SK-N-SH treated with all-trans-retinoic acid at 6 μM for 48 hours (cell line): ENCODE data around the gene PLB1.
A peak's percentile ranks its signal among the peaks of the same experiment; 100 is the strongest.

Experiments used
- ATAC-seq: fragments of 200-7000 bp; cut with Tn5 transposase; 3 replicates; pipeline ENCODE4 v1.9.1; 2020; ENCODE audit warnings: mild to moderate bottlenecking, moderate library complexity
- ARNTL ChIP-seq: fragments of 450-650 bp; formaldehyde crosslinking; IDR thresholded peaks from 2 replicates; pipeline ENCODE4 v1.5.0; 2020; ENCODE audit warnings: low read depth, mild to moderate bottlenecking, moderate library complexity, borderline replicate concordance
- BACH2 ChIP-seq: fragments of 250-450 bp; sonication (Bioruptor Pico); IDR thresholded peaks from 2 replicates; pipeline ENCODE4 v1.9.0; 2021; ENCODE audit warnings: mild to moderate bottlenecking, borderline replicate concordance
- CSDC2 ChIP-seq: fragments of 250-450 bp; sonication (Bioruptor Pico); IDR thresholded peaks from 2 replicates; pipeline ENCODE4 v1.5.0; 2020; ENCODE audit warnings: mild to moderate bottlenecking, moderate library complexity
- ESRRG ChIP-seq: fragments of 250-450 bp; sonication (Bioruptor Pico); IDR thresholded peaks from 2 replicates; pipeline ENCODE4 v1.6.1; 2021; ENCODE audit warnings: mild to moderate bottlenecking
- GLIS3 ChIP-seq: fragments of 250-450 bp; sonication (Bioruptor Pico); IDR thresholded peaks from 2 replicates; pipeline ENCODE4 v1.5.0; 2020; ENCODE audit warnings: mild to moderate bottlenecking, moderate library complexity
- ISL1 ChIP-seq: fragments of 250-450 bp; sonication (Bioruptor Pico); IDR thresholded peaks from 2 replicates; pipeline ENCODE4 v2.1.2; 2022; ENCODE audit warnings: mild to moderate bottlenecking, moderate library complexity
- OSR1 ChIP-seq: fragments of 250-450 bp; sonication (Bioruptor Pico); IDR thresholded peaks from 2 replicates; pipeline ENCODE4 v1.8.0; 2022; ENCODE audit warnings: moderate library complexity, mild to moderate bottlenecking, inconsistent platforms
- RARB ChIP-seq: fragments of 250-450 bp; sonication (Bioruptor Pico); IDR thresholded peaks from 2 replicates; pipeline ENCODE4 v1.8.0; 2021; ENCODE audit warnings: mild to moderate bottlenecking, moderate library complexity
- SNAI2 ChIP-seq: fragments of 250-450 bp; sonication (Bioruptor Pico); IDR thresholded peaks from 2 replicates; pipeline ENCODE4 v1.5.0; 2020; ENCODE audit warnings: mild to moderate bottlenecking, moderate library complexity
- TCF4 ChIP-seq: fragments of 250-450 bp; sonication (Bioruptor Pico); IDR thresholded peaks from 2 replicates; pipeline ENCODE4 v1.8.0; 2021; ENCODE audit warnings: mild to moderate bottlenecking, moderate library complexity, borderline replicate concordance
- TOX ChIP-seq: fragments of 250-450 bp; sonication (Bioruptor Pico); IDR thresholded peaks from 2 replicates; pipeline ENCODE4 v1.8.0; 2021; ENCODE audit warnings: mild to moderate bottlenecking, moderate library complexity, borderline replicate concordance
- ZC3H10 ChIP-seq: fragments of 250-450 bp; sonication (Bioruptor Pico); IDR thresholded peaks from 2 replicates; pipeline ENCODE4 v1.5.1; 2021; ENCODE audit warnings: mild to moderate bottlenecking, moderate library complexity
- ZFP3 ChIP-seq: fragments of 250-450 bp; sonication (Bioruptor Pico); IDR thresholded peaks from 2 replicates; pipeline ENCODE4 v1.5.0; 2020; ENCODE audit warnings: mild to moderate bottlenecking, moderate library complexity
- ZFP30 ChIP-seq: fragments of 450-650 bp; formaldehyde crosslinking; IDR thresholded peaks from 2 replicates; pipeline ENCODE4 v1.5.0; 2022; ENCODE audit warnings: mild to moderate bottlenecking, moderate library complexity
- ZNF565 ChIP-seq: fragments of 450-650 bp; formaldehyde crosslinking; conservative IDR thresholded peaks from 2 replicates; pipeline ENCODE4 v1.5.0; 2020; ENCODE audit warnings: low read depth, mild to moderate bottlenecking, moderate library complexity
- ZNF70 ChIP-seq: fragments of 450-650 bp; formaldehyde crosslinking; IDR thresholded peaks from 2 replicates; pipeline ENCODE4 v1.5.0; 2020; ENCODE audit warnings: mild to moderate bottlenecking, moderate library complexity
- ZNF8 ChIP-seq: fragments of 450-650 bp; formaldehyde crosslinking; IDR thresholded peaks from 2 replicates; pipeline ENCODE4 v1.5.0; 2020; ENCODE audit warnings: mild to moderate bottlenecking, moderate library complexity
- TF ChIP-seq, protein P1 (sequence below): fragments of 250-450 bp; sonication (Bioruptor Pico); IDR thresholded peaks from 2 replicates; pipeline ENCODE4 v1.5.1; 2021; ENCODE audit warnings: mild to moderate bottlenecking, moderate library complexity
- TF ChIP-seq, protein P2 (sequence below): fragments of 250-450 bp; sonication (Bioruptor Pico); IDR thresholded peaks from 2 replicates; pipeline ENCODE4 v1.5.1; 2020; ENCODE audit warnings: low read depth, mild to moderate bottlenecking, moderate library complexity
- TF ChIP-seq, protein P3 (sequence below): fragments of 250-450 bp; sonication (Bioruptor Pico); IDR thresholded peaks from 2 replicates; pipeline ENCODE4 v1.8.0; 2020; ENCODE audit warnings: mild to moderate bottlenecking, moderate library complexity, borderline replicate concordance
- TF ChIP-seq, protein P4 (sequence below): fragments of 250-450 bp; sonication (Bioruptor Pico); IDR thresholded peaks from 2 replicates; pipeline ENCODE4 v1.8.0; 2021; ENCODE audit warnings: low read depth, mild to moderate bottlenecking, moderate library complexity, borderline replicate concordance
- TF ChIP-seq, protein P5 (sequence below): fragments of 250-450 bp; sonication (Bioruptor Pico); IDR thresholded peaks from 2 replicates; pipeline ENCODE4 v1.5.0; 2020; ENCODE audit warnings: mild to moderate bottlenecking, moderate library complexity

PLB1 gene

DNA sequence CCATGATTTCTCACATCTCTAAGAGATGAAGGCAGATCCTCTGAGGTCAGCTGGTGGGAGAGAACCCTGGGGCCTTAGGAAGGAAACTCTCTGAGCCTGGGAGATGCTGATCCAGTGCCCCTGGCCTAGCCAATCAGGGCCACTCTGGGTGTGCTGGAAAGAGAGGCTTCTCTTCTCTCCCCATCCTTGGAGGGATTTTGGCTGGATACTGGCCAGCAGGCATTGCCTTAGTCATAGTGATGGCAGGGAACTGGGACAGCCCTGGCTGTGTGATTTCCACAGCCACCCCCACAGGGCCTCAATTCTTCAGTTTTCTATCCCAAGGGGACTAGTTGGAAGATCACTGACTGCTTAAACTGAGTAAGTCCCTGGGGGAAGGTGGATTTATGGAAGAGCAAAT is 26.6 kb upstream of the PLB1 start:
- no peak for TF ChIP-seq ZNF8
- no peak for TF ChIP-seq ZC3H10 (CRISPR knock-in tag)
- TF ChIP-seq, protein P1, sequence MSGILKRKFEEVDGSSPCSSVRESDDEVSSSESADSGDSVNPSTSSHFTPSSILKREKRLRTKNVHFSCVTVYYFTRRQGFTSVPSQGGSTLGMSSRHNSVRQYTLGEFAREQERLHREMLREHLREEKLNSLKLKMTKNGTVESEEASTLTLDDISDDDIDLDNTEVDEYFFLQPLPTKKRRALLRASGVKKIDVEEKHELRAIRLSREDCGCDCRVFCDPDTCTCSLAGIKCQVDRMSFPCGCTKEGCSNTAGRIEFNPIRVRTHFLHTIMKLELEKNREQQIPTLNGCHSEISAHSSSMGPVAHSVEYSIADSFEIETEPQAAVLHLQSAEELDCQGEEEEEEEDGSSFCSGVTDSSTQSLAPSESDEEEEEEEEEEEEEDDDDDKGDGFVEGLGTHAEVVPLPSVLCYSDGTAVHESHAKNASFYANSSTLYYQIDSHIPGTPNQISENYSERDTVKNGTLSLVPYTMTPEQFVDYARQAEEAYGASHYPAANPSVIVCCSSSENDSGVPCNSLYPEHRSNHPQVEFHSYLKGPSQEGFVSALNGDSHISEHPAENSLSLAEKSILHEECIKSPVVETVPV (CRISPR knock-in tag) = no peak
- no peak for TF ChIP-seq ZFP3
- TF ChIP-seq, protein P2, sequence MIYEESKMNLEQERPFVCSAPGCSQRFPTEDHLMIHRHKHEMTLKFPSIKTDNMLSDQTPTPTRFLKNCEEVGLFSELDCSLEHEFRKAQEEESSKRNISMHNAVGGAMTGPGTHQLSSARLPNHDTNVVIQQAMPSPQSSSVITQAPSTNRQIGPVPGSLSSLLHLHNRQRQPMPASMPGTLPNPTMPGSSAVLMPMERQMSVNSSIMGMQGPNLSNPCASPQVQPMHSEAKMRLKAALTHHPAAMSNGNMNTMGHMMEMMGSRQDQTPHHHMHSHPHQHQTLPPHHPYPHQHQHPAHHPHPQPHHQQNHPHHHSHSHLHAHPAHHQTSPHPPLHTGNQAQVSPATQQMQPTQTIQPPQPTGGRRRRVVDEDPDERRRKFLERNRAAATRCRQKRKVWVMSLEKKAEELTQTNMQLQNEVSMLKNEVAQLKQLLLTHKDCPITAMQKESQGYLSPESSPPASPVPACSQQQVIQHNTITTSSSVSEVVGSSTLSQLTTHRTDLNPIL (CRISPR knock-in tag) = no peak
- no peak for TF ChIP-seq OSR1
- TF ChIP-seq TOX (CRISPR knock-in tag) = no peak
- TF ChIP-seq ZNF70 (CRISPR knock-in tag) = no peak
- TF ChIP-seq ZNF565 (CRISPR knock-in tag) = no peak
- TF ChIP-seq, protein P3, sequence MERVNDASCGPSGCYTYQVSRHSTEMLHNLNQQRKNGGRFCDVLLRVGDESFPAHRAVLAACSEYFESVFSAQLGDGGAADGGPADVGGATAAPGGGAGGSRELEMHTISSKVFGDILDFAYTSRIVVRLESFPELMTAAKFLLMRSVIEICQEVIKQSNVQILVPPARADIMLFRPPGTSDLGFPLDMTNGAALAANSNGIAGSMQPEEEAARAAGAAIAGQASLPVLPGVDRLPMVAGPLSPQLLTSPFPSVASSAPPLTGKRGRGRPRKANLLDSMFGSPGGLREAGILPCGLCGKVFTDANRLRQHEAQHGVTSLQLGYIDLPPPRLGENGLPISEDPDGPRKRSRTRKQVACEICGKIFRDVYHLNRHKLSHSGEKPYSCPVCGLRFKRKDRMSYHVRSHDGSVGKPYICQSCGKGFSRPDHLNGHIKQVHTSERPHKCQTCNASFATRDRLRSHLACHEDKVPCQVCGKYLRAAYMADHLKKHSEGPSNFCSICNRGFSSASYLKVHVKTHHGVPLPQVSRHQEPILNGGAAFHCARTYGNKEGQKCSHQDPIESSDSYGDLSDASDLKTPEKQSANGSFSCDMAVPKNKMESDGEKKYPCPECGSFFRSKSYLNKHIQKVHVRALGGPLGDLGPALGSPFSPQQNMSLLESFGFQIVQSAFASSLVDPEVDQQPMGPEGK (CRISPR knock-in tag) = no peak
- no peak for TF ChIP-seq BACH2
- no peak for TF ChIP-seq GLIS3
- TF ChIP-seq ISL1 (CRISPR knock-in tag) = no peak
- no peak for TF ChIP-seq ESRRG (CRISPR knock-in tag)
- TF ChIP-seq, protein P4, sequence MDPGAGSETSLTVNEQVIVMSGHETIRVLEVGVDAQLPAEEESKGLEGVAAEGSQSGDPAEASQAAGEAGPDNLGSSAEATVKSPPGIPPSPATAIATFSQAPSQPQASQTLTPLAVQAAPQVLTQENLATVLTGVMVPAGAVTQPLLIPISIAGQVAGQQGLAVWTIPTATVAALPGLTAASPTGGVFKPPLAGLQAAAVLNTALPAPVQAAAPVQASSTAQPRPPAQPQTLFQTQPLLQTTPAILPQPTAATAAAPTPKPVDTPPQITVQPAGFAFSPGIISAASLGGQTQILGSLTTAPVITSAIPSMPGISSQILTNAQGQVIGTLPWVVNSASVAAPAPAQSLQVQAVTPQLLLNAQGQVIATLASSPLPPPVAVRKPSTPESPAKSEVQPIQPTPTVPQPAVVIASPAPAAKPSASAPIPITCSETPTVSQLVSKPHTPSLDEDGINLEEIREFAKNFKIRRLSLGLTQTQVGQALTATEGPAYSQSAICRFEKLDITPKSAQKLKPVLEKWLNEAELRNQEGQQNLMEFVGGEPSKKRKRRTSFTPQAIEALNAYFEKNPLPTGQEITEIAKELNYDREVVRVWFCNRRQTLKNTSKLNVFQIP (CRISPR knock-in tag) = no peak
- TF ChIP-seq CSDC2 = no peak
- no peak for TF ChIP-seq RARB
- TF ChIP-seq, protein P5, sequence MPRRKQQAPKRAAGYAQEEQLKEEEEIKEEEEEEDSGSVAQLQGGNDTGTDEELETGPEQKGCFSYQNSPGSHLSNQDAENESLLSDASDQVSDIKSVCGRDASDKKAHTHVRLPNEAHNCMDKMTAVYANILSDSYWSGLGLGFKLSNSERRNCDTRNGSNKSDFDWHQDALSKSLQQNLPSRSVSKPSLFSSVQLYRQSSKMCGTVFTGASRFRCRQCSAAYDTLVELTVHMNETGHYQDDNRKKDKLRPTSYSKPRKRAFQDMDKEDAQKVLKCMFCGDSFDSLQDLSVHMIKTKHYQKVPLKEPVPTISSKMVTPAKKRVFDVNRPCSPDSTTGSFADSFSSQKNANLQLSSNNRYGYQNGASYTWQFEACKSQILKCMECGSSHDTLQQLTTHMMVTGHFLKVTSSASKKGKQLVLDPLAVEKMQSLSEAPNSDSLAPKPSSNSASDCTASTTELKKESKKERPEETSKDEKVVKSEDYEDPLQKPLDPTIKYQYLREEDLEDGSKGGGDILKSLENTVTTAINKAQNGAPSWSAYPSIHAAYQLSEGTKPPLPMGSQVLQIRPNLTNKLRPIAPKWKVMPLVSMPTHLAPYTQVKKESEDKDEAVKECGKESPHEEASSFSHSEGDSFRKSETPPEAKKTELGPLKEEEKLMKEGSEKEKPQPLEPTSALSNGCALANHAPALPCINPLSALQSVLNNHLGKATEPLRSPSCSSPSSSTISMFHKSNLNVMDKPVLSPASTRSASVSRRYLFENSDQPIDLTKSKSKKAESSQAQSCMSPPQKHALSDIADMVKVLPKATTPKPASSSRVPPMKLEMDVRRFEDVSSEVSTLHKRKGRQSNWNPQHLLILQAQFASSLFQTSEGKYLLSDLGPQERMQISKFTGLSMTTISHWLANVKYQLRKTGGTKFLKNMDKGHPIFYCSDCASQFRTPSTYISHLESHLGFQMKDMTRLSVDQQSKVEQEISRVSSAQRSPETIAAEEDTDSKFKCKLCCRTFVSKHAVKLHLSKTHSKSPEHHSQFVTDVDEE (CRISPR knock-in tag) = no peak
- no peak for TF ChIP-seq ZFP30 (CRISPR knock-in tag)
- no peak for TF ChIP-seq TCF4 (CRISPR knock-in tag)
- TF ChIP-seq, all 23 proteins: peak for 0
- ATAC-seq = peak; percentile 41; the same call in 2 of the 3 replicates

DNA sequence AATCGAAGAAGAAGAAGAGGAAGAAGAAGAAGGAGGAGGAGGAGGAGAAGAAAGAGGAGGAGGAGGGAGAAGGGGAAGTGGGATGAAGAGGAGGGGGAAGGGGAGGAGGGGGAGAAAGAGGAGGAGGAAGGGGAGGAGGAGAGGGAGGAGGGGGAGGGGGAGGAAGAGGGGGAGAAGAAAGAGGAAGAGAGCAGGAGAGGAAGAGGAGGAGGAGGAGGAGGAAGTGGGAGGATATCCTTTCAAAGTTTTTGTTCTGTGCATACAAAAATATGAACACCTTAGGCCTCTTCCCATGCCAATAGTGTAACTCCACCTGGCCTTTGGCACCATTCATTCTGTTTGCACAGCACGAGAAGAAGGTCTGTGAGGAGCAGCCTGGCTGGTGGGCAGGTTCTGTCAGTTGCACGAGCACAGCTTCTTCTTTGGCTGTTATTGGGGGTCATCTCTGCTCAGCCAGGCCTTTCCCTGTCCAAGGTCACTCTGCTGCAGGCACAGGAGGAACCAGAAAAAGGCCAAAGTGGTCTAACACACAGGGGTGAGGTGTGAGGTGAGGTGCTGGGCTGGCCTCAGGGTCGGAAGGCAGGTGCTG is 25.8 kb upstream of the PLB1 start:
- TF ChIP-seq CSDC2 (no peak), ZNF8 (no peak), OSR1 (no peak), ZNF70 (CRISPR knock-in tag) (no peak), ZFP30 (CRISPR knock-in tag) (no peak), GLIS3 (no peak), ZFP3 (no peak), ARNTL (CRISPR knock-in tag) (no peak), ESRRG (CRISPR knock-in tag) (no peak), TOX (CRISPR knock-in tag) (no peak), SNAI2 (no peak), ZNF565 (CRISPR knock-in tag) (no peak)
- TF ChIP-seq, protein P2 (CRISPR knock-in tag) = no peak
- TF ChIP-seq, protein P3 (CRISPR knock-in tag) = no peak
- TF ChIP-seq, protein P4 (CRISPR knock-in tag) = no peak
- TF ChIP-seq, protein P1 (CRISPR knock-in tag) = no peak
- TF ChIP-seq, all 23 proteins: peak for 0
- ATAC-seq = no peak
